ENCODE results near the gene LEO1.

Gene LEO1

GRCh38 chr15:51926809-51927208 lies 44.8 kb downstream of the LEO1 start:
- no peak overlapping the region for H3K4me2 ChIP-seq (ENCODE audit: low read depth, low read length, poor library complexity, severe bottlenecking)

DNA sequence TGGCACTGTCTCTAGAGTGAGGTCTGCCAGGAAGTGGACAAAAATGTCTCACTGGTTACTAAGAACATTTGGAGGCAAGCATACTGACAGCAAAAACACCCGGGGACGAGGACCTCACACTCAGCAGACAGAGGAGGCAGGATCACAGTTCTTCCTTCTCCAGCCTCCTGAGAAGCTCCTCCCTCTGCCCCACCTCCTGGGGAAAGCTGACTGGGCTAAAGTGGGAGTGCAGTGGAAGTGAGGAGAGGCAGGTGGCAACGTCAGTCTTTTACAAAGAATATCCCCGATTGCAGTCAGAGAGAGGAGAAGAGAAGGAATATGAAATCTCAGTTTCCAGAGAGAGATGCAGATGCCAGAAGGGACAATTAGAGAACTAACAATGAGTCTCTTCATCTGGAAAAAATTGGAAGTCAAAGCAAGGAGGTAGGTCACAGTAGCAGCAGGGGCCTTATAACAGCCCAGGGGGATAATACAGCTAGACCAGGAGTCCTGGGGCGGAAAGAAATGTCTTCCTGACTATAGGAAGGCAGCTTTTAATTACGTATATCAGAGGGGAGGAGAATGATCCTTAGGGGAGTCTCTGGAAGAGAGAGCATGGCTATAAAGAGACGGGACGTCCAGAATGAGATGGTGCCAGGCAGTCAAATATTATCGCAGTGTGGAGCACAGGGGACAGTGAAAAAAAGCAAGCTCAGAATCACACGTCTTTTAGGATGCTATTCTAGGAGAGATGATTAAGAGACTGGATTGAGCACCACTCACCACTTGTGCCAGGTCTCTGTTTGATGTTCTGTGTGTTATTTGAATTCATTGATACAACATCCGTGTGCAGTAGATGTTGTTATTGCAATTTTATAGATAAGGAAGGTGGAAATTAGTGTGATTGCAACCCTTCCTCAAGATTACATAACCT lies 47.2 kb downstream of the LEO1 start:
- TF ChIP-seq EZH2phosphoT487 (conservative IDR thresholded peaks at IDR 0.05; ENCODE audit: low read length) (no peak), CTCF (IDR thresholded peaks at IDR 0.05; ENCODE audit: insufficient read depth, low read length, poor library complexity, severe bottlenecking) (no peak)
- Histone ChIP-seq H2AFZ (ENCODE audit: low read depth, low read length, severe bottlenecking) (no peak overlapping the region), H3K4me3 (ENCODE audit: insufficient read depth, low read length, poor library complexity, severe bottlenecking) (no peak overlapping the region), H3K27me3 (ENCODE audit: low read length) (no peaks in the 10 kb centered on the region), H3K36me3 (ENCODE audit: low read length) (peaks cover 3% of the 10 kb centered on the region; the same call in 1 of the 2 replicates), H3K27ac (ENCODE audit: low read depth, low read length) (no peak overlapping the region), H3F3A (ENCODE audit: insufficient read depth) (no peaks in the 10 kb centered on the region), H3K9me2 (replicated peaks; ENCODE audit: insufficient read depth, low read length) (no peaks in the 10 kb centered on the region), H3K79me2 (ENCODE audit: insufficient read depth, low read length) (no peaks in the 10 kb centered on the region), H4K20me1 (ENCODE audit: low read depth, low read length) (no peaks in the 10 kb centered on the region), H3K9ac (ENCODE audit: low read length) (no peak overlapping the region), H3K9me3 (ENCODE audit: insufficient read depth, low read length) (no peaks in the 10 kb centered on the region), H3K4me2 (ENCODE audit: low read depth, low read length, poor library complexity, severe bottlenecking) (no peak overlapping the region)

More at GRCh38 chr15:51926809-51927208, 44.8 kb downstream of the LEO1 start:
- no peaks in the 10 kb centered on the region for H3K27me3 ChIP-seq (ENCODE audit: low read length)
- no peak overlapping the region for H2AFZ ChIP-seq (ENCODE audit: low read depth, low read length, severe bottlenecking)
- no peak overlapping the region for H3K4me3 ChIP-seq (ENCODE audit: insufficient read depth, low read length, poor library complexity, severe bottlenecking)
- no peaks in the 10 kb centered on the region for H3K9me3 ChIP-seq (ENCODE audit: insufficient read depth, low read length)
- no peaks in the 10 kb centered on the region for H4K20me1 ChIP-seq (ENCODE audit: low read depth, low read length)
- H3K79me2 ChIP-seq (ENCODE audit: insufficient read depth, low read length) = no peaks in the 10 kb centered on the region
- peaks cover 3% of the 10 kb centered on the region; the same call in 1 of the 2 replicates for H3K36me3 ChIP-seq (ENCODE audit: low read length)
- TF ChIP-seq EZH2phosphoT487 (conservative IDR thresholded peaks at IDR 0.05; ENCODE audit: low read length) (no peak), CTCF (IDR thresholded peaks at IDR 0.05; ENCODE audit: insufficient read depth, low read length, poor library complexity, severe bottlenecking) (no peak)
- H3K9me2 ChIP-seq (replicated peaks; ENCODE audit: insufficient read depth, low read length) = no peaks in the 10 kb centered on the region
- no peaks in the 10 kb centered on the region for H3F3A ChIP-seq (ENCODE audit: insufficient read depth)
- H3K9ac ChIP-seq (ENCODE audit: low read length) = no peak overlapping the region
- H3K27ac ChIP-seq (ENCODE audit: low read depth, low read length) = no peak overlapping the region

- H3K4me2 ChIP-seq (ENCODE audit: low read depth, low read length, poor library complexity, severe bottlenecking) = no peak overlapping the region
- H3K4me3 ChIP-seq (ENCODE audit: insufficient read depth, low read length, poor library complexity, severe bottlenecking) = no peak overlapping the region
- H3K27ac ChIP-seq (ENCODE audit: low read depth, low read length) = no peak overlapping the region
- no peak overlapping the region for H3K9ac ChIP-seq (ENCODE audit: low read length)
- TF ChIP-seq CTCF (IDR thresholded peaks at IDR 0.05; ENCODE audit: insufficient read depth, low read length, poor library complexity, severe bottlenecking) (peak; percentile 9), EZH2phosphoT487 (conservative IDR thresholded peaks at IDR 0.05; ENCODE audit: low read length) (no peak)
- no peak overlapping the region for H2AFZ ChIP-seq (ENCODE audit: low read depth, low read length, severe bottlenecking)
- H3F3A ChIP-seq (ENCODE audit: insufficient read depth) = 0 out of 2 replicates have a peak, but pooled peaks cover 4% of the 10 kb centered on the region
- no peaks in the 10 kb centered on the region for H3K27me3 ChIP-seq (ENCODE audit: low read length)
- no peaks in the 10 kb centered on the region; the same call in 1 of the 2 replicates for H3K36me3 ChIP-seq (ENCODE audit: low read length)
- H3K9me3 ChIP-seq (ENCODE audit: insufficient read depth, low read length) = no peaks in the 10 kb centered on the region
- no peaks in the 10 kb centered on the region for H3K79me2 ChIP-seq (ENCODE audit: insufficient read depth, low read length)
- no peaks in the 10 kb centered on the region for H3K9me2 ChIP-seq (replicated peaks; ENCODE audit: insufficient read depth, low read length)
- H4K20me1 ChIP-seq (ENCODE audit: low read depth, low read length) = no peaks in the 10 kb centered on the region
These were observed 54.1 kb downstream of the LEO1 start for GRCh38 chr15:51917493-51917892.

Measured in SU-DHL-6 (cell line).